CD4-positive, alpha-beta T cell (primary cell): ENCODE measurements around the gene HMGA1. TPM values are rescaled to one million over a fixed set of nuclear protein-coding genes. Genes with fewer than 3 reads are reported as not detected.

ENCODE experiments used
- ATAC-seq: fragments of 200-7000 bp; cut with Tn5 transposase; one replicate; pipeline ENCODE4 v1.10.0; 2022; ENCODE audit warnings: mild to moderate bottlenecking; ENCODE audit not compliant: poor library complexity
- CTCF ChIA-PET: fragments of 350-600 bp; sonication (Branson Sonifier 250); formaldehyde crosslinking; loops from one replicate; lab custom pipeline; 2021; ENCODE audit warnings: antibody characterized with exemption, inconsistent platforms; lab: Charles Lee
- POLR2A ChIA-PET: fragments of 350-600 bp; sonication (Branson Sonifier 250); formaldehyde crosslinking; loops from one replicate; lab custom pipeline; 2021; ENCODE audit warnings: antibody characterized with exemption, inconsistent platforms; lab: Charles Lee
- DNase-seq, 14 experiments: peaks; one replicate each; pipeline ENCODE4 v3.0.0-alpha.2; 2013 to 2020; ENCODE audit warnings: mixed read lengths in 2 of 14
- H3K27ac ChIP-seq, 2 donors: one replicate each; pipeline versions ENCODE4 v1.5.1 to v1.7.0; 2013; ENCODE audit warnings: low read length in 2 of 2, low read depth in 1 of 2, mild to moderate bottlenecking in 1 of 2
- H3K27me3 ChIP-seq, 2 experiments: 1 replicate in 1 of 2; 2 replicates in 1 of 2; pipeline versions ENCODE4 v1.6.1 to v1.7.0; 2013; ENCODE audit warnings: low read length in 2 of 2, control low read depth in 1 of 2, mild to moderate bottlenecking in 1 of 2, moderate library complexity in 1 of 2; ENCODE audit not compliant: insufficient read depth in 2 of 2, control insufficient read depth in 1 of 2
- H3K36me3 ChIP-seq: one replicate; pipeline ENCODE4 v1.6.1; 2013; ENCODE audit warnings: low read length, control low read depth; ENCODE audit not compliant: insufficient read depth
- H3K4me1 ChIP-seq: one replicate; pipeline ENCODE4 v1.6.1; 2013; ENCODE audit warnings: low read length, control low read depth; ENCODE audit not compliant: insufficient read depth
- H3K4me3 ChIP-seq: one replicate; pipeline ENCODE4 v1.5.1; 2013; ENCODE audit warnings: mild to moderate bottlenecking, low read length, moderate library complexity
- H3K9me3 ChIP-seq, 2 experiments: 1 replicate in 1 of 2; 2 replicates in 1 of 2; pipeline versions ENCODE4 v1.6.1 to v1.7.0; 2013; ENCODE audit warnings: low read length in 2 of 2, mild to moderate bottlenecking in 2 of 2, control low read depth in 1 of 2, moderate library complexity in 1 of 2; ENCODE audit not compliant: control insufficient read depth in 1 of 2, insufficient read depth in 1 of 2
- H3K27ac Mint-ChIP-seq: one replicate; pipeline ENCODE4 v1.8.0; 2020; ENCODE audit warnings: mixed read lengths
- H3K27me3 Mint-ChIP-seq: one replicate; pipeline ENCODE4 v1.8.0; 2021; ENCODE audit warnings: mixed read lengths
- H3K36me3 Mint-ChIP-seq: one replicate; pipeline ENCODE4 v1.8.0; 2021; ENCODE audit warnings: low read depth, mixed read lengths
- H3K4me1 Mint-ChIP-seq: one replicate; pipeline ENCODE4 v1.8.0; 2021; ENCODE audit warnings: low read depth, mixed read lengths
- H3K4me3 Mint-ChIP-seq: one replicate; pipeline ENCODE4 v1.8.0; 2020; ENCODE audit warnings: mild to moderate bottlenecking, mixed read lengths
- H3K9me3 Mint-ChIP-seq: one replicate; pipeline ENCODE4 v1.8.0; 2020; ENCODE audit warnings: mixed read lengths
- CTCF ChIP-seq: fragments of 200-600 bp; IDR thresholded peaks from one replicate; pipeline ENCODE4 v1.8.0; 2022; ENCODE audit warnings: antibody characterized with exemption, mild to moderate bottlenecking
- intact Hi-C, 2 experiments: fragments of 100-400 bp; cut with DNase I in 1 of 2; cut with micrococcal nuclease in 1 of 2; formaldehyde crosslinking; loops; one replicate each; pipeline versions ENCODE4 v1.15.1 to v1.9.0; 2023 to 2025; cut with DNase I, micrococcal nuclease
- total RNA-seq, 174 experiments: library from RNA in 2 of 174; stranded (reverse) in 2 of 174; gene quantifications; one replicate each; pipeline ENCODE4 v1.2.3 and lab custom pipeline; 2021 to 2026

Gene HMGA1
- total RNA-seq, 2 experiments from 2014 or later, result 102 to 107 TPM

- POLR2A ChIA-PET, result no interaction called here
- Mint-ChIP-seq H3K4me3 (no peak overlapping the region), H3K9me3 (no peaks in the 10 kb centered on the region), H3K27ac (no peak overlapping the region), H3K36me3 (peaks cover 23% of the 10 kb centered on the region), H3K4me1 (no peaks in the 10 kb centered on the region), H3K27me3 (no peaks in the 10 kb centered on the region)
- H3K4me1 ChIP-seq, result peaks cover 5% of the 10 kb centered on the region
- H3K4me3 ChIP-seq, result no peak overlapping the region
- CTCF ChIA-PET, result interaction anchor here (1.2 to 1.7 kb wide), 2 partner anchors 16 to 82 kb away, joined by 3 to 4 read pairs; no protein-coding TSS in a partner anchor
- no peaks in the 10 kb centered on the region for H3K27me3 ChIP-seq
- H3K27ac ChIP-seq, result no peak overlapping the region
- no peak for TF ChIP-seq CTCF
- ATAC-seq, result no peak
- intact Hi-C loops, result no loop called here
- H3K36me3 ChIP-seq, result peaks cover 6% of the 10 kb centered on the region
- no peaks in the 10 kb centered on the region for H3K9me3 ChIP-seq
- no peak for DNase-seq
These were observed 41.1 kb downstream of the HMGA1 start for GRCh38 chr6:34277763-34278112.

- no peak overlapping the region for H3K27ac Mint-ChIP-seq
- Histone ChIP-seq H3K4me3 (no peak overlapping the region), H3K9me3 (no peaks in the 10 kb centered on the region), H3K27ac (no peak overlapping the region), H3K4me1 (peaks cover 7% of the 10 kb centered on the region), H3K27me3 (no peaks in the 10 kb centered on the region), H3K36me3 (peaks cover 6% of the 10 kb centered on the region)
- H3K27me3 Mint-ChIP-seq, result no peaks in the 10 kb centered on the region
- no peaks in the 10 kb centered on the region for H3K4me1 Mint-ChIP-seq
- intact Hi-C loops, result no loop called here
- no peak overlapping the region for H3K4me3 Mint-ChIP-seq
- H3K9me3 Mint-ChIP-seq, result no peaks in the 10 kb centered on the region
- ChIA-PET POLR2A (no interaction called here), CTCF (interaction anchor here (1.5 kb wide), 1 partner anchor 30 kb away, joined by 5 read pairs; the partner anchor contains the start of gene SMIM29)
- no peak for ATAC-seq
- no peak for TF ChIP-seq CTCF
- no peak for DNase-seq
- H3K36me3 Mint-ChIP-seq, result peaks cover 30% of the 10 kb centered on the region
These were observed 42.2 kb downstream of the HMGA1 start for GRCh38 chr6:34278833-34279232.

GRCh38 chr6:34280216-34280615, 43.5 kb downstream of the HMGA1 start:
- Histone ChIP-seq H3K36me3 (peaks cover 6% of the 10 kb centered on the region), H3K4me1 (peaks cover 8% of the 10 kb centered on the region), H3K4me3 (no peak overlapping the region), H3K27me3 (no peaks in the 10 kb centered on the region), H3K9me3 (no peaks in the 10 kb centered on the region), H3K27ac (no peak overlapping the region)
- no peak for TF ChIP-seq CTCF
- Mint-ChIP-seq H3K4me3 (no peak overlapping the region), H3K27me3 (no peaks in the 10 kb centered on the region), H3K36me3 (peaks cover 44% of the 10 kb centered on the region), H3K27ac (no peak overlapping the region), H3K4me1 (peaks cover 10% of the 10 kb centered on the region), H3K9me3 (no peaks in the 10 kb centered on the region)
- no peak for DNase-seq
- ChIA-PET POLR2A (no interaction called here), CTCF (interaction anchor here (0.6 to 1.5 kb wide), 2 partner anchors 31 to 62 kb away, joined by 5 read pairs; partner anchors contain the start of gene SMIM29)
- no peak for ATAC-seq
- intact Hi-C loops, result no loop called here
